NCI-H69 (cell line): Measurements from ENCODE around the gene APOBEC3C.
"Not testable (repeated sequence)": the region's sequence is repeated elsewhere in the genome, so short reads cannot be mapped to it uniquely, and the experiment has no call there.

Experiments
- DNase-seq: peaks from one replicate; lab custom pipeline; 2025; lab: John Stamatoyannopoulos, UW

Gene APOBEC3C

GRCh38 chr22:38981992-38982927, 31.8 kb upstream of the APOBEC3C start, which contains the start of gene APOBEC3B:
APOBEC3B (plus strand) TSS chr22:38982347; CDS start chr22:38982454, 107 bp downstream.
- peak; percentile 48 for DNase-seq

GRCh38 chr22:38984224-38984623, 29.8 kb upstream of the APOBEC3C start:
- no peak for DNase-seq

GRCh38 chr22:38984784-38985757, 29.0 kb upstream of the APOBEC3C start:
- peak; percentile 69 for DNase-seq

- no peak for DNase-seq
Measured at GRCh38 chr22:38986629-38987028, 27.4 kb upstream of the APOBEC3C start.

GRCh38 chr22:38987171-38987895, 26.7 kb upstream of the APOBEC3C start:
- DNase-seq = no peak

- DNase-seq = no peak
Measured at GRCh38 chr22:38989466-38989865, 24.6 kb upstream of the APOBEC3C start.

GRCh38 chr22:38992871-38993371, 21.1 kb upstream of the APOBEC3C start:
- peak; percentile 73 for DNase-seq

GRCh38 chr22:38996105-38996504, 18.0 kb upstream of the APOBEC3C start:
- no peak for DNase-seq

- DNase-seq = no peak
Measured at GRCh38 chr22:38997518-38997917, 16.5 kb upstream of the APOBEC3C start.

GRCh38 chr22:39003165-39003638, 10.9 kb upstream of the APOBEC3C start:
- DNase-seq = peak; percentile 83

GRCh38 chr22:39007177-39007576, 6.9 kb upstream of the APOBEC3C start:
- no peak for DNase-seq

- DNase-seq = not testable (repeated sequence)
Measured at GRCh38 chr22:39008271-39008850, 5.7 kb upstream of the APOBEC3C start.

GRCh38 chr22:39010946-39011345, 3.1 kb upstream of the APOBEC3C start:
- DNase-seq = no peak

- no peak for DNase-seq
Measured at GRCh38 chr22:39012533-39013511, 1.2 kb upstream of the APOBEC3C start.

- not testable (repeated sequence) for DNase-seq
Measured at GRCh38 chr22:39013561-39013941, 506 bp upstream of the APOBEC3C start.

GRCh38 chr22:39014723-39015121, 665 bp downstream of the APOBEC3C start:
- not testable (repeated sequence) for DNase-seq

GRCh38 chr22:39016592-39016991, 2.5 kb downstream of the APOBEC3C start:
- no peak for DNase-seq

- no peak for DNase-seq
Measured at GRCh38 chr22:39017596-39018365, 3.7 kb downstream of the APOBEC3C start.
